GM06990 (cell line): ENCODE data around the gene DCUN1D3.

Source experiments
- DNase-seq: peaks from one replicate; pipeline ENCODE4 v3.0.0-alpha.2; 2011; ENCODE audit not compliant: insufficient read length; ENCODE audit errors: extremely low read depth
- H3K27me3 ChIP-seq: replicated peaks from 2 replicates; pipeline ENCODE4 v1.6.0; 2011; ENCODE audit warnings: low read length; ENCODE audit not compliant: control insufficient read depth, insufficient read depth
- H3K36me3 ChIP-seq: 2 replicates; pipeline ENCODE4 v1.5.1; 2011; ENCODE audit warnings: low read length; ENCODE audit not compliant: control insufficient read depth, insufficient read depth
- H3K4me3 ChIP-seq: replicated peaks from 2 replicates; pipeline ENCODE4 v1.5.1; 2011; ENCODE audit warnings: low read depth, mild to moderate bottlenecking, control low read depth, low read length
- TF ChIP-seq, protein P1 (sequence below): IDR thresholded peaks from 2 replicates; pipeline ENCODE4 v1.5.1; 2011; ENCODE audit warnings: low read length, control low read depth, mild to moderate bottlenecking, inconsistent platforms; ENCODE audit not compliant: insufficient read depth, poor library complexity, severe bottlenecking

Gene DCUN1D3

DNA sequence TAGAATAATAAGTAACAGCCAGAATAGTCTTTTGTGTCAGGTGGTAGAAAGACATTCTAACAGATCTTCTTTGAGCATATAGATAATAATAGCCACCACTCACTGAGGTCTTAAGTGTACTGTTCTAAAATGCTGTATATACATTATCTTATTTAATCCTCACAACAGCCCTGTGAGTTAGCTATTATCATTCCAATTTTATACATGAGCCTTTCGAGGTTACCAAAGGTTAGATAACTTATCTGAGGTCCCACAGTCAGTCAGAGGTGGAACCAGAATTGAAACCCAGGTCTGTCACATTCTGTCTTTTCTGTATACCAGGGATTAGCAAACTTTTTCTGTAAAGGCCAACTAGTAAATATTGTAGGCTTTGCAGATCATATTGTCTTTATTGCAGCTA, 70.6 kb downstream of the DCUN1D3 start:
- TF ChIP-seq, protein P1, sequence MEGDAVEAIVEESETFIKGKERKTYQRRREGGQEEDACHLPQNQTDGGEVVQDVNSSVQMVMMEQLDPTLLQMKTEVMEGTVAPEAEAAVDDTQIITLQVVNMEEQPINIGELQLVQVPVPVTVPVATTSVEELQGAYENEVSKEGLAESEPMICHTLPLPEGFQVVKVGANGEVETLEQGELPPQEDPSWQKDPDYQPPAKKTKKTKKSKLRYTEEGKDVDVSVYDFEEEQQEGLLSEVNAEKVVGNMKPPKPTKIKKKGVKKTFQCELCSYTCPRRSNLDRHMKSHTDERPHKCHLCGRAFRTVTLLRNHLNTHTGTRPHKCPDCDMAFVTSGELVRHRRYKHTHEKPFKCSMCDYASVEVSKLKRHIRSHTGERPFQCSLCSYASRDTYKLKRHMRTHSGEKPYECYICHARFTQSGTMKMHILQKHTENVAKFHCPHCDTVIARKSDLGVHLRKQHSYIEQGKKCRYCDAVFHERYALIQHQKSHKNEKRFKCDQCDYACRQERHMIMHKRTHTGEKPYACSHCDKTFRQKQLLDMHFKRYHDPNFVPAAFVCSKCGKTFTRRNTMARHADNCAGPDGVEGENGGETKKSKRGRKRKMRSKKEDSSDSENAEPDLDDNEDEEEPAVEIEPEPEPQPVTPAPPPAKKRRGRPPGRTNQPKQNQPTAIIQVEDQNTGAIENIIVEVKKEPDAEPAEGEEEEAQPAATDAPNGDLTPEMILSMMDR: no peak
- DNase-seq: no peak
- Histone ChIP-seq H3K27me3 (no peaks in the 10 kb centered on the region), H3K4me3 (no peak overlapping the region), H3K36me3 (no peaks in the 10 kb centered on the region; the same call in 1 of the 2 replicates)

DNA sequence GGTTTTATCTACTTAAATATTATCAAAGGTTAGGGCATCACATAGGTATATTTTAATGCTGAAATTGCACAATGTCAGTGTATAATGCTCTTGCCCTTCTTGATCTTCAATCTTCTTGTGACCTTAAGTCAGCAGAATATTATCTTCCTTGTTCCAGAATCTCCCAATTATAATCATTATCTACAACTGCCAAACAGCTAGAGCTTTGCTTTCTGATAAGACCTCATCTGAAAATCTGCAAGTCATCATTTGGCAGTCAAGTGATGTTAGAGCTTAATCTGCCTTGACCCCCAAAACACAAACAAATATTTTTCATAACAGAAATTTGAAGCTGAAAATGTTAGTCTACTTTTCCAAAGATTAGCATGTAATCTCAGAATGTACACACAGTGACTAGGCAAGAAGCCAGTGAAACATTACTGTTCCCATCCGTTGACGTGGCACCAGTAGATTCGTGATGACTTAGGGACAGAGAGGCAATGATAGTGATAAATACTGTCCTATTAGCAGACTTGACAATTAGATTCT, 74.1 kb downstream of the DCUN1D3 start:
- DNase-seq: no peak
- Histone ChIP-seq H3K4me3 (no peak overlapping the region), H3K36me3 (no peaks in the 10 kb centered on the region; the same call in 1 of the 2 replicates), H3K27me3 (no peaks in the 10 kb centered on the region)
- TF ChIP-seq, protein P1: no peak

GRCh38 chr16:20822521-20823325, 77.4 kb downstream of the DCUN1D3 start:
- Histone ChIP-seq H3K27me3 (no peaks in the 10 kb centered on the region), H3K36me3 (no peaks in the 10 kb centered on the region; the same call in none of the 2 replicates), H3K4me3 (no peak overlapping the region)
- TF ChIP-seq, protein P1: no peak
- no peak for DNase-seq

- Histone ChIP-seq H3K4me3 (no peak overlapping the region), H3K36me3 (no peaks in the 10 kb centered on the region; the same call in 1 of the 2 replicates), H3K27me3 (no peaks in the 10 kb centered on the region)
- no peak for DNase-seq
- TF ChIP-seq, protein P1: no peak
Observed at GRCh38 chr16:20821682-20822081, 78.5 kb downstream of the DCUN1D3 start.

DNA sequence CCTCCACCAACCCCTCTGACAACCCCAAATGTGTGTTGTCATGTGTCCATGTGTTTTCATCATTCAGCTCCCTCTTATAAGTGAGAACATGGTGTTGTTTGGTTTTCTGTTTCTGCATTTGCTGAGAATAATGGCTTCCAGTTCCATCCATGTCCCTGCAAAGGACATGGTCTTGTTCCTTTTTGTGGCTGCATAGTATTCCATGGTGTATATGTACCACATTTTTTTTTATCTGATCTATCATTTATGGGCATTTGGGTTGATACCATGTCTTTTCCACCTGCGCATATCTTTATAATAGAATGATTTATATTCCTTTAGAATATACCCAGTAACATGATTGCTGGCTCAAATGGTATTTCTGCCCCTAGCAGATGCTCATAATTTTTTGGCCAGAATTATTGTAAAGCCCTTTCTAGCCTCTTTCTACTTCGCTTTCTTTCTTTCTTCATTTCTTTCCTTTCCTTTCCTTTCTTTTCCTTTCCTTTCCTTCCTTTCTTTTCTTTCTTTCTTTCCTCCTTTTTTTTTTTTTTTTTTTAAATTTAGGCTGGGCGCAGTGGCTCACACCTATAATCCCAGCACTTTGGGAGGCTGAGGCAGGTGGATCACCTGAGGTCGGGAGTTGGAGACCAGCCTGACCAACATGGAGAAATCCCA, 81.1 kb downstream of the DCUN1D3 start:
- no peaks in the 10 kb centered on the region; the same call in 1 of the 2 replicates for H3K36me3 ChIP-seq
- TF ChIP-seq, protein P1: no peak
- no peak for DNase-seq
- H3K4me3 ChIP-seq: no peak overlapping the region
- H3K27me3 ChIP-seq: no peaks in the 10 kb centered on the region
